GM21447 (cell line): Measurements from ENCODE around the gene EPB41L3.

Experiments used
- ATAC-seq: cut with Tn5 transposase; IDR thresholded peaks from one replicate; pipeline ENCODE4 v1.9.1; 2021; ENCODE audit not compliant: unreplicated experiment

Gene EPB41L3

DNA sequence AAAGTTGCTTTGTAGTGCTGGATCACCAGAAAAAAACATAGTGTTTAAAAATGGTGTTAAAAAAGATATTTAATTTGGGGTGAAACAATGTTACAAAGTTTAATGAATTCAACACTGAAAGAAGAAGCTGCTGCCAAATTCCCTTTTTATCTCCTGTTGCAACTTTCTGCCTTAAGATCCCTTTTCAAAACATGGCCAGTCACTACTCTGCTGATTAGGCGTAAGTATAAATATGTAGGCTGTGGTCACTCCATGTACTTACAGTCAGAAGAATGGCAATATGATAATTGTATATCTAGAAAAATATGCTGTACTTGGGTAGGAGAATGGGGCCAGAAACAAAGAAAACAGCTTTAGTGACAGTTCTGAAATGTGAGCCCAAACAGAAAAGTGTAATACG is 124.8 kb downstream of the EPB41L3 start:
- no peak for ATAC-seq

- no peak for ATAC-seq
Observed at GRCh38 chr18:5417342-5417741, 126.5 kb downstream of the EPB41L3 start.

- no peak for ATAC-seq
Observed at GRCh38 chr18:5416112-5416511, 127.7 kb downstream of the EPB41L3 start.

DNA sequence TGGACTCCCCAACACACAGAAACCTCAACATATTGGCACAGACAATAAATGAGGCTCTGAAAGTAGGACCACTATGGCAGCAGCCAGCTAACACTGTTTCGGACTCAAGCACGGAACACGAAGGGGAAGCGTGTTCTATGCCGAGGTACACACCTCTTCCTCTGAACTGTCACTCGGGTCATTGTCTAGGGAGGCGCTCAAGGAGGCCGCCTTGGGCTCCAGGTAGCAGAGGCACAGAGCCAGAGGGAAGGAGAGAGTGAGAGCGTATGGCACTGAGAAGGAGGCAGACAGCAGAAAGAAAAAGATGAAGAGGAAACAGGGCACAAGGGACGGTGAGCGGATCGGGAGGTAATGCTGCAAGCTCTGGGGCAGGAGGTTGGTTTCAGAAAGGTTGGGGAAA is 128.1 kb downstream of the EPB41L3 start:
- no peak for ATAC-seq

- no peak for ATAC-seq
Observed at GRCh38 chr18:5415031-5415430, 128.8 kb downstream of the EPB41L3 start.

- no peak for ATAC-seq
Observed at GRCh38 chr18:5414546-5414945, 129.3 kb downstream of the EPB41L3 start.

DNA sequence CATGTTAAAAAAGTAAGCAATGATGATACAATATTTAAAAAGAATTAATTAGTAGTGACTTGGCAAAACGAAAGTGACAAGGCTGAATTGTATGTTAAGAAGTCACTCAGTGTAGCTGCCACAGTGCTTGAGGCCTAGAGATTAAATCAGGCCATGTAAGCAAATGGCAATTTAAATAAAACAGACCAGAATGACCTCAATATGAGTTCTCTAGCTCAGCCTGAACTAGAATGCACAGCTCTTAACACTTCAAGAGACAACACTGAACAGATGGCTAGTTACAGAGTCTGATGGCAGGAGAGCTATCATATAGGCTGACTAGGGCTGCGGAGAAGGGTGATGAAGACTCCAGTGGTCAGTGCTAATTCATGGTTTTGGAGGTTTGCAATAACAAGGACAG is 130.3 kb downstream of the EPB41L3 start:
- no peak for ATAC-seq

- ATAC-seq = no peak
Observed at GRCh38 chr18:5410582-5410981, 133.2 kb downstream of the EPB41L3 start.

- no peak for ATAC-seq
Observed at GRCh38 chr18:5398269-5398668, 145.5 kb downstream of the EPB41L3 start.

DNA sequence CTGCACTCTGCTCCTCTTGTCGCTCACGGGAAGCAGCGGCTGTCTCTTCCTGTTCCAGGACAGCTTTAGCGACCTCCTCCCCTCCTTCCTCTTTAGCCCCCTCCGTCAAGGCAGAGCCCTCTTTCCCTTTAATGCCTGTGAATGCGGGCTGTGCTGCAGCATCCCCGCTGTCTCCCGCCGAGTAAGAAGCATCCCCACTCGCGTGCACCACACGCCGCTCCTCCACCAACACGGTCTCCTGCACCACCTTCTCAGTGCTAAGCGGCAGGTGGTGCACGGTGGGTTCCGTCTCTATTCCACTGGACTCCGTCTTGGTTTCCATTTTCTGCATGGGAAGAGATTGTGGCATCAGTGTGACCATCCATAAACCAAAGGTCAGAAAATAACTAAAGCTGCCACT is 146.7 kb downstream of the EPB41L3 start:
- no peak for ATAC-seq

- no peak for ATAC-seq
Observed at GRCh38 chr18:5395860-5396448, 147.8 kb downstream of the EPB41L3 start.

DNA sequence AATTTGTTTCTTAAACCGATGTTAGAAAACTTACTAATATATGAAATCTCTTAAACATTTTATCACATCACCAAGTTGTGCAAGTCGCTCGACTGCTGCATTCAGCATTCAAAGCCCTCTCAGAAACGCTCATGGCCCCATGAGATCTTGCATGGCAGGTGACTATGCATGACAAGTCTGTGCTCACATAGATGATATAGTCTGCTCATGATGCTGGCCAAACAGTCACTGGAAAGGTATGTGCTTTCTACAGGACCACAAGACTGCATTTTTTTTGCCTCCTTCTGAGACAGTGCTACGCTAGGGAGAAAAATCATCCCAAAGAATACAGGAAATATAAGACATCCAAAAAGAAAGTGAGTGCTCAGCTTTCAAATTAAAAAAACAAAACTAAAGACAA is 150.0 kb downstream of the EPB41L3 start:
- ATAC-seq = no peak

DNA sequence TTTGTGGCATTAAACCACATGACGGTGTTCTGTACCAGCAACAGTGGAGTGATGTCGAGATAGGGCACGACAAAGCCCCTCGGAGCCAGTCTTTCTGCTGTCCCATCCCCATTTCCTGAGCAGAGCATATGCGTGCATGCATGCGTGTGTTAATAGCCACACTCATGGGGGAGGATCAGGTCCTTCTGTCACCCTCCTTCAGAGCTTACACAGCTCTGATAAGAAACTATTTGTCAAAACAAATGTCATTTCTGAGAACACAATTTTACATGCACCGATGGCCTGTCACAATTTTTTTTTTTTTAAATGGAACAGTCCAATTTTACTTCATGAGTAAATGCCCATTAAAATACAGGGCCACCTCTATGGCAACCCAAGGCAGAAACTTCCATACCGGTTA is 152.4 kb downstream of the EPB41L3 start:
- no peak for ATAC-seq

GRCh38 chr18:5389356-5389755 is 154.4 kb downstream of the EPB41L3 start:
- ATAC-seq = no peak

- ATAC-seq = no peak
Observed at GRCh38 chr18:5388896-5389295, 154.9 kb downstream of the EPB41L3 start.

DNA sequence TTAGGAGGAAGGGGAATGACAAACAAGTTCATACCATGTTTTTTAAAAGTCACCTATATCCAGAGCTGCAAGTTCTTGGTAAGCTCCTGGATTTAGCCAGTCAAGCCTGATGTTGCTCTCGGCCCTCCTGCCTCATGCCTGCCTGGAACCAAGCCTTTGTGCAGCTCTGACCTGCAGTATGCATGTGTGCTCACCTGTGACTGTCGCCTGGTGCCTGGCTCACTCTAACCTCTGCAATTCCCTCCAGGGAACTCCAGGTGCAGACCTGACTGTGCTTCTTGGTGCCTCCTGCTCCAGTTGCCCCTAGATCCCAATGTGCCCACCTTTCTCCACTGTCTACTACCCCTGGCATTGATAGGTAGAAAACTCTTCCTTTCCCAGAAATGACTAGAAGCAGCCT is 163.2 kb downstream of the EPB41L3 start:
- ATAC-seq = no peak

GRCh38 chr18:5376986-5377385 is 166.8 kb downstream of the EPB41L3 start:
- ATAC-seq = no peak

DNA sequence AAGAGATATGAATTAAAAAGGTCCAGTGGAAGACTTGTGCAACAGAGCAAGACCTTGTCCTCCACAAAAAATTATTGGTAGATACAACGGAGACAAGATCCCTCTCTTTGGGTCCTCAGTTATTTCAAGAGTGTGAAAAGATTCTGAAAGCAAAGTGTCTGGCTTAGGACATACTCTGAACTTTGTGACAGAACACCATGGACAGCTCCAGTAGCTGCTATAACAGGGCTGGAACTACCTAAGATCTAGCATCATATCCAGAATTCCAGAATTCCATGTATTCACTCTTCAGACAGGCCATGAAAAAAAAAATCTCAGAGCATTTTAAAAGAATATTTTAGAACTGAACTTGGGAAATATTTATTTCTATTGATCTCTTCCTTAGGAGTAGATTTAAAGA is 173.5 kb downstream of the EPB41L3 start:
- ATAC-seq = no peak

DNA sequence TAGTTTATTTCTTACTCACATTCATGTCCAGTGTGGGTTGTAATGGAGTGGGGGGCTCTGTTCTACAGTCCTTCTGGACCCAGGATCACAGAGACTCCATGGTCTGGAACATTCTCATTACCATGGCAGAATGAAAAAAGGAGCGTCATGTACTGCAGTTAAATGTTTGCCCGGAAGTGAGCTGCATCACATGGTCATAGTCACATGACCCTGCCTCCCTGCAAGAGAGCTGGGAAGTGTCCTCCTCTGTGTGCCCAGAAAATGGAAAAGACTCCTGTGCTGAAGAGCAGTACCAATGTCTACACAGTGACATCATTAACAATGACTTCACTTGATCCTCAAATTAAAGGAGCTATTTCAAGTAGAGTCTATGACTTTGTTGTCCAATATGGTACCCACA is 174.3 kb downstream of the EPB41L3 start:
- ATAC-seq = no peak

DNA sequence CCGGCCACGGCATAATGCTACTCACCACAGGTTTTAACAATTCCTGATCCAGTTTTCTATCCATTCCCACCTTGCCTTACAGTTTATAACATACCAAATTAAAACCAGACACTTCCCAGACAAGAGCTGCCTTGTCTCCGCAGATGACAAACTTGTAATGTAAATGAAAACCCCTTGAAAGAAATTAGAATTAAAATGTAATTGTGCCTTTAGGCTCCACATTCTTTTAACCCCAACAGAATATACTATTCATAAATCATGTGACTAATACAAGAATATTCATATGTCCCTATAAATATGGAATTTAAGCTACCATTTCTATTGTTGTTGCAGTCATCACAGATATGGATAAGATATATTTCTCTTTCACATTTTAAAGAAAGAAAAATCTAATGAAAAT is 178.4 kb downstream of the EPB41L3 start:
- no peak for ATAC-seq

GRCh38 chr18:5350636-5351035 is 193.2 kb downstream of the EPB41L3 start:
- no peak for ATAC-seq
